DLD1 (cell line): ENCODE results near the gene PTPN14.

ENCODE experiments used
- in situ Hi-C: cut with HindIII; loops from 2 replicates; pipeline ENCODE4 v1.10.0; 2017; ENCODE audit warnings: low sequenced_read_pairs

Gene PTPN14

GRCh38 chr1:214324896-214325800 is 226.3 kb downstream of the PTPN14 start:
- in situ Hi-C loops = loop anchor here (25.0 kb wide), 3 partner anchors 113 to 1212 kb away; no protein-coding TSS in a partner anchor

- in situ Hi-C loops = loop anchor here (25.0 kb wide), 2 partner anchors 110 to 1215 kb away; no protein-coding TSS in a partner anchor
These were observed 229.5 kb downstream of the PTPN14 start for GRCh38 chr1:214321705-214322453.

- in situ Hi-C loops = loop anchor here (25.0 kb wide), 2 partner anchors 108 to 1217 kb away; no protein-coding TSS in a partner anchor
These were observed 231.5 kb downstream of the PTPN14 start for GRCh38 chr1:214319938-214320337.

GRCh38 chr1:214318956-214319736 is 232.3 kb downstream of the PTPN14 start:
- in situ Hi-C loops = loop anchor here (25.0 kb wide), 2 partner anchors 107 to 1218 kb away; no protein-coding TSS in a partner anchor

GRCh38 chr1:214318356-214318755 is 233.0 kb downstream of the PTPN14 start:
- in situ Hi-C loops = loop anchor here (25.0 kb wide), 2 partner anchors 106 to 1219 kb away; no protein-coding TSS in a partner anchor

- in situ Hi-C loops = loop anchor here (25.0 kb wide), 2 partner anchors 105 to 1220 kb away; no protein-coding TSS in a partner anchor
These were observed 233.7 kb downstream of the PTPN14 start for GRCh38 chr1:214317734-214318133.

- in situ Hi-C loops = loop anchor here (25.0 kb wide), 2 partner anchors 105 to 1220 kb away; no protein-coding TSS in a partner anchor
These were observed 234.1 kb downstream of the PTPN14 start for GRCh38 chr1:214317300-214317699.

- in situ Hi-C loops = loop anchor here (25.0 kb wide), 2 partner anchors 104 to 1221 kb away; no protein-coding TSS in a partner anchor
These were observed 234.8 kb downstream of the PTPN14 start for GRCh38 chr1:214316593-214316992.

GRCh38 chr1:214314178-214314843 is 237.1 kb downstream of the PTPN14 start:
- in situ Hi-C loops = loop anchor here (25.0 kb wide), 2 partner anchors 102 to 1223 kb away; no protein-coding TSS in a partner anchor

GRCh38 chr1:214312530-214313051 is 238.8 kb downstream of the PTPN14 start:
- in situ Hi-C loops = loop anchor here (25.0 kb wide), 2 partner anchors 100 to 1225 kb away; no protein-coding TSS in a partner anchor

GRCh38 chr1:214310777-214311690 is 240.4 kb downstream of the PTPN14 start:
- in situ Hi-C loops = loop anchor here (25.0 kb wide), 2 partner anchors 99 to 1226 kb away; no protein-coding TSS in a partner anchor

- in situ Hi-C loops = loop anchor here (25.0 kb wide), 2 partner anchors 98 to 1227 kb away; no protein-coding TSS in a partner anchor
These were observed 241.4 kb downstream of the PTPN14 start for GRCh38 chr1:214310010-214310409.

GRCh38 chr1:214306269-214306668 is 245.1 kb downstream of the PTPN14 start:
- in situ Hi-C loops = loop anchor here (25.0 kb wide), 2 partner anchors 94 to 1231 kb away; no protein-coding TSS in a partner anchor

- in situ Hi-C loops = loop anchor here (25.0 kb wide), 2 partner anchors 93 to 1232 kb away; no protein-coding TSS in a partner anchor
These were observed 246.1 kb downstream of the PTPN14 start for GRCh38 chr1:214305164-214305751.

- in situ Hi-C loops = loop anchor here (25.0 kb wide), 2 partner anchors 91 to 1234 kb away; no protein-coding TSS in a partner anchor
These were observed 248.1 kb downstream of the PTPN14 start for GRCh38 chr1:214303141-214303930.

- in situ Hi-C loops = loop anchor here (25.0 kb wide), 2 partner anchors 89 to 1236 kb away; no protein-coding TSS in a partner anchor
These were observed 249.9 kb downstream of the PTPN14 start for GRCh38 chr1:214301526-214301925.
